KOPT-K1 (cell line): Measurements from ENCODE around the gene CYSLTR2.
"Not testable (repeated sequence)": the region's sequence is repeated elsewhere in the genome, so short reads cannot be mapped to it uniquely, and the experiment has no call there.

Experiments used
- H3K27ac ChIP-seq: fragments of 200-600 bp; sonication (generic); 2 replicates; pipeline ENCODE4 v1.5.1; 2016; ENCODE audit warnings: antibody characterized with exemption, mild to moderate bottlenecking, low read depth, low read length; ENCODE audit not compliant: poor library complexity, severe bottlenecking
- H3K36me3 ChIP-seq: fragments of 200-600 bp; sonication (generic); 2 replicates; pipeline ENCODE4 v1.5.1; 2017; ENCODE audit warnings: antibody characterized with exemption, mild to moderate bottlenecking, low read length, moderate library complexity; ENCODE audit not compliant: insufficient read depth
- H3K9me3 ChIP-seq: fragments of 200-600 bp; sonication (generic); 2 replicates; pipeline ENCODE4 v1.5.1; 2017; ENCODE audit warnings: antibody characterized with exemption, low read length, mild to moderate bottlenecking; ENCODE audit not compliant: insufficient read depth, poor library complexity, severe bottlenecking

Gene CYSLTR2

GRCh38 chr13:48660361-48661076 lies 6.8 kb downstream of the CYSLTR2 start:
- Histone ChIP-seq H3K27ac (no peak overlapping the region), H3K9me3 (peaks cover 18% of the 10 kb centered on the region), H3K36me3 (no peaks in the 10 kb centered on the region)

- Histone ChIP-seq H3K9me3 (peaks cover 24% of the 10 kb centered on the region), H3K36me3 (no peaks in the 10 kb centered on the region), H3K27ac (no peak overlapping the region)
These were observed 7.4 kb downstream of the CYSLTR2 start for GRCh38 chr13:48661107-48661506.

GRCh38 chr13:48662226-48662625 lies 8.5 kb downstream of the CYSLTR2 start:
- H3K27ac ChIP-seq = no peak overlapping the region
- no peaks in the 10 kb centered on the region for H3K36me3 ChIP-seq
- peaks cover 35% of the 10 kb centered on the region for H3K9me3 ChIP-seq

- no peak overlapping the region for H3K27ac ChIP-seq
- H3K36me3 ChIP-seq = no peaks in the 10 kb centered on the region
- H3K9me3 ChIP-seq = peaks cover 60% of the 10 kb centered on the region
These were observed 13.4 kb downstream of the CYSLTR2 start for GRCh38 chr13:48667136-48667535.

GRCh38 chr13:48671421-48671820 lies 17.7 kb downstream of the CYSLTR2 start:
- peaks cover 32% of the 10 kb centered on the region for H3K9me3 ChIP-seq
- not testable (repeated sequence) for H3K36me3 ChIP-seq, H3K27ac ChIP-seq

GRCh38 chr13:48675247-48675646 lies 21.5 kb downstream of the CYSLTR2 start:
- H3K36me3 ChIP-seq = no peaks in the 10 kb centered on the region
- peaks cover 19% of the 10 kb centered on the region for H3K9me3 ChIP-seq
- H3K27ac ChIP-seq = peak overlapping the region; percentile 23

- Histone ChIP-seq H3K36me3 (no peaks in the 10 kb centered on the region), H3K9me3 (no peaks in the 10 kb centered on the region), H3K27ac (no peak overlapping the region)
These were observed 24.6 kb downstream of the CYSLTR2 start for GRCh38 chr13:48678316-48678715.

GRCh38 chr13:48679941-48680680 lies 26.4 kb downstream of the CYSLTR2 start:
- H3K27ac ChIP-seq = no peak overlapping the region
- no peaks in the 10 kb centered on the region for H3K36me3 ChIP-seq
- no peaks in the 10 kb centered on the region for H3K9me3 ChIP-seq

- Histone ChIP-seq H3K27ac (no peak overlapping the region), H3K9me3 (no peaks in the 10 kb centered on the region), H3K36me3 (no peaks in the 10 kb centered on the region)
These were observed 27.1 kb downstream of the CYSLTR2 start for GRCh38 chr13:48680756-48681392.

GRCh38 chr13:48681905-48682304 lies 28.2 kb downstream of the CYSLTR2 start:
- H3K27ac ChIP-seq = no peak overlapping the region

GRCh38 chr13:48682436-48682835 lies 28.7 kb downstream of the CYSLTR2 start:
- no peaks in the 10 kb centered on the region for H3K36me3 ChIP-seq
- no peak overlapping the region for H3K27ac ChIP-seq
- no peaks in the 10 kb centered on the region for H3K9me3 ChIP-seq

More at GRCh38 chr13:48681905-48682304, 28.2 kb downstream of the CYSLTR2 start:
- H3K36me3 ChIP-seq = no peaks in the 10 kb centered on the region
- H3K9me3 ChIP-seq = no peaks in the 10 kb centered on the region

GRCh38 chr13:48686636-48687210 lies 33.0 kb downstream of the CYSLTR2 start:
- H3K9me3 ChIP-seq = no peaks in the 10 kb centered on the region
- H3K36me3 ChIP-seq = no peaks in the 10 kb centered on the region
- H3K27ac ChIP-seq = no peak overlapping the region

GRCh38 chr13:48687249-48687648 lies 33.5 kb downstream of the CYSLTR2 start:
- H3K27ac ChIP-seq = no peak overlapping the region

GRCh38 chr13:48693998-48694397 lies 40.3 kb downstream of the CYSLTR2 start:
- Histone ChIP-seq H3K27ac (no peak overlapping the region), H3K36me3 (0 out of 2 replicates have a peak, but pooled peaks cover 4% of the 10 kb centered on the region), H3K9me3 (no peaks in the 10 kb centered on the region)

More at GRCh38 chr13:48687249-48687648, 33.5 kb downstream of the CYSLTR2 start:
- Histone ChIP-seq H3K36me3 (no peaks in the 10 kb centered on the region), H3K9me3 (no peaks in the 10 kb centered on the region)

GRCh38 chr13:48695776-48696175 lies 42.0 kb downstream of the CYSLTR2 start:
- Histone ChIP-seq H3K36me3 (0 out of 2 replicates have a peak, but pooled peaks cover 4% of the 10 kb centered on the region), H3K9me3 (no peaks in the 10 kb centered on the region), H3K27ac (no peak overlapping the region)
